ENCODE measurements around the gene HDAC11. TPM values are rescaled to one million over a fixed set of nuclear protein-coding genes. Genes with fewer than 3 reads are reported as not detected.

Gene HDAC11
- total and polyA plus RNA-seq, 2 of the 13 experiments (the other 11 are each of a cell fraction or from before 2014, with no cell fraction given), result 13.7 to 33.1 TPM

- TF ChIP-seq NFAT5 (CRISPR knock-in tag; IDR thresholded peaks at IDR 0.05) (no peak), ETS1 (CRISPR knock-in tag; IDR thresholded peaks at IDR 0.05) (no peak), BRD4 (CRISPR knock-in tag; IDR thresholded peaks at IDR 0.05) (peak; percentile 61; the same call in 1 of the 2 replicates), KIAA2018 (CRISPR knock-in tag; IDR thresholded peaks at IDR 0.05; ENCODE audit: borderline replicate concordance) (no peak), AGO1 (IDR thresholded peaks at IDR 0.05; ENCODE audit: low read depth, low read length, poor library complexity, severe bottlenecking) (no peak), ZNF224 (CRISPR knock-in tag; IDR thresholded peaks at IDR 0.05) (no peak), FLYWCH1 (CRISPR knock-in tag; IDR thresholded peaks at IDR 0.05) (no peak), PAXIP1 (CRISPR knock-in tag; conservative IDR thresholded peaks at IDR 0.05) (peak; percentile 100)
Observed at GRCh38 chr3:13470894-13471574, 9.1 kb upstream of the HDAC11 start (continued).

All from HepG2 (cell line).